Natural killer cell (primary cell): ENCODE measurements around the gene GALNT17. TPM values are rescaled to one million over a fixed set of nuclear protein-coding genes. Genes with fewer than 3 reads are reported as not detected.

Experiments
- ATAC-seq, 3 donors: fragments of 150-1000 bp in 2 of 3; fragments of 200-7000 bp in 1 of 3; cut with Tn5 transposase; 1 replicate in 1 of 3; 2 replicates in 2 of 3; pipeline ENCODE4 v1.10.0; 2021; ENCODE audit warnings: mild to moderate bottlenecking in 2 of 3, moderate library complexity in 2 of 3
- DNase-seq, 2 donors: peaks; one replicate each; pipeline versions ENCODE4 v3.0.0 to v3.0.0-alpha.2; 2013 to 2021; ENCODE audit warnings: mixed read lengths in 1 of 2
- H3K27ac ChIP-seq: one replicate; pipeline ENCODE4 v1.5.1; 2013; ENCODE audit warnings: mild to moderate bottlenecking, low read length
- H3K27me3 ChIP-seq: one replicate; pipeline ENCODE4 v1.6.1; 2013; ENCODE audit warnings: low read length; ENCODE audit not compliant: control insufficient read depth, insufficient read depth
- H3K36me3 ChIP-seq: one replicate; pipeline ENCODE4 v1.6.1; 2013; ENCODE audit warnings: low read length; ENCODE audit not compliant: control insufficient read depth, insufficient read depth
- H3K4me1 ChIP-seq: one replicate; pipeline ENCODE4 v1.6.1; 2013; ENCODE audit warnings: low read length; ENCODE audit not compliant: control insufficient read depth, insufficient read depth
- H3K4me3 ChIP-seq: one replicate; pipeline ENCODE4 v1.5.1; 2013; ENCODE audit warnings: low read length
- H3K9me3 ChIP-seq: one replicate; pipeline ENCODE4 v1.6.1; 2013; ENCODE audit warnings: low read length; ENCODE audit not compliant: control insufficient read depth, insufficient read depth
- H3K27ac Mint-ChIP-seq, 2 donors: one replicate each; pipeline ENCODE4 v1.8.0; 2022; ENCODE audit warnings: mild to moderate bottlenecking in 2 of 2, mixed read lengths in 2 of 2, moderate library complexity in 1 of 2
- H3K27me3 Mint-ChIP-seq, 2 donors: one replicate each; pipeline ENCODE4 v1.8.0; 2022; ENCODE audit warnings: low read depth in 2 of 2, mixed read lengths in 2 of 2
- H3K36me3 Mint-ChIP-seq: one replicate; pipeline ENCODE4 v1.8.0; 2022; ENCODE audit warnings: mixed read lengths
- H3K4me1 Mint-ChIP-seq, 2 donors: one replicate each; pipeline ENCODE4 v1.8.0; 2022; ENCODE audit warnings: mixed read lengths in 2 of 2
- H3K4me3 Mint-ChIP-seq: one replicate; pipeline ENCODE4 v1.8.0; 2022; ENCODE audit warnings: mild to moderate bottlenecking, moderate library complexity, mixed read lengths
- H3K9me3 Mint-ChIP-seq, 2 donors: one replicate each; pipeline ENCODE4 v1.8.0; 2022; ENCODE audit warnings: mixed read lengths in 2 of 2
- WGBS: methylation state at CpG from one replicate; pipeline ENCODE4 v1.1.7; 2013; ENCODE audit warnings: missing lambda C conversion rate; ENCODE audit not compliant: insufficient coverage; 5-methylcytosine and 5-hydroxymethylcytosine counted together
- intact Hi-C: fragments of 100-400 bp; cut with micrococcal nuclease; formaldehyde crosslinking; loops from one replicate; pipeline ENCODE4 v1.14.2; 2022
- total RNA-seq, 4 donors: library from RNA; stranded (reverse); fragments of 120-200 nt in 1 of 4; gene quantifications; one replicate each; pipeline versions ENCODE4 v1.2.3 to v1.2.4, GENCODE V29; 2013 to 2022
- TF ChIP-seq, protein P1 (sequence below): fragments of 200-600 bp; IDR thresholded peaks from one replicate; pipeline ENCODE4 v1.8.0; 2022; ENCODE audit warnings: antibody characterized with exemption

GALNT17 gene
- total RNA-seq, 3 donors from 2014 or later (not counting 1 experiment from before 2014, with no cell fraction given) = not detected

DNA sequence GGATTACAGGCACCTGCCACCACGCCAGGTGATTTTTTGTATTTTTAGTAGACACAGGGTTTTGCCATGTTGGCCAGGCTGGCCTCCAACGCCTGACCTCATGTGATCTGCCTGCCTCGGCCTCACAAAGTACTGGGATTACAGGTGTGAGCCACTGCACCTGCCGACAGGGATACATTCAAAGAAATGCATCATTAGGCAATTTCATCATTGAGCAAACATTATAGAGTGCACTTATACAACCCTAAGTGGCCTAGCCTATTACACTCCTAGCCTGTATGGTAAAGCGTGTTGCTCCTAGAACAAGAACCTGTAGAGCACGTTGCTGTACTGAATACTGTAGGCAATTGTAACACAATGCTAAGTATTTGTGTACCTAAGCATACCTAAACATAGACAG lies 350.3 kb downstream of the GALNT17 start:
- no peaks in the 10 kb centered on the region for H3K36me3 ChIP-seq
- peaks cover 3% of the 10 kb centered on the region for H3K9me3 ChIP-seq
- no peaks in the 10 kb centered on the region for H3K36me3 Mint-ChIP-seq
- no peak overlapping the region for H3K27ac Mint-ChIP-seq
- TF ChIP-seq, protein P1, sequence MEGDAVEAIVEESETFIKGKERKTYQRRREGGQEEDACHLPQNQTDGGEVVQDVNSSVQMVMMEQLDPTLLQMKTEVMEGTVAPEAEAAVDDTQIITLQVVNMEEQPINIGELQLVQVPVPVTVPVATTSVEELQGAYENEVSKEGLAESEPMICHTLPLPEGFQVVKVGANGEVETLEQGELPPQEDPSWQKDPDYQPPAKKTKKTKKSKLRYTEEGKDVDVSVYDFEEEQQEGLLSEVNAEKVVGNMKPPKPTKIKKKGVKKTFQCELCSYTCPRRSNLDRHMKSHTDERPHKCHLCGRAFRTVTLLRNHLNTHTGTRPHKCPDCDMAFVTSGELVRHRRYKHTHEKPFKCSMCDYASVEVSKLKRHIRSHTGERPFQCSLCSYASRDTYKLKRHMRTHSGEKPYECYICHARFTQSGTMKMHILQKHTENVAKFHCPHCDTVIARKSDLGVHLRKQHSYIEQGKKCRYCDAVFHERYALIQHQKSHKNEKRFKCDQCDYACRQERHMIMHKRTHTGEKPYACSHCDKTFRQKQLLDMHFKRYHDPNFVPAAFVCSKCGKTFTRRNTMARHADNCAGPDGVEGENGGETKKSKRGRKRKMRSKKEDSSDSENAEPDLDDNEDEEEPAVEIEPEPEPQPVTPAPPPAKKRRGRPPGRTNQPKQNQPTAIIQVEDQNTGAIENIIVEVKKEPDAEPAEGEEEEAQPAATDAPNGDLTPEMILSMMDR = no peak
- no peak overlapping the region for H3K4me3 Mint-ChIP-seq
- H3K27ac ChIP-seq = no peak overlapping the region
- peaks cover 2 to 8% of the 10 kb centered on the region in 2 donors for H3K9me3 Mint-ChIP-seq
- H3K4me3 ChIP-seq = no peak overlapping the region
- H3K4me1 Mint-ChIP-seq = no peaks in the 10 kb centered on the region
- no peaks in the 10 kb centered on the region for H3K27me3 ChIP-seq
- DNase-seq (no peak), ATAC-seq (no peak)
- H3K4me1 ChIP-seq = no peaks in the 10 kb centered on the region
- intact Hi-C loops = no loop called here
- no peaks in the 10 kb centered on the region for H3K27me3 Mint-ChIP-seq
- 85% methylated on average over 6 of the region's 6 CpGs for WGBS

DNA sequence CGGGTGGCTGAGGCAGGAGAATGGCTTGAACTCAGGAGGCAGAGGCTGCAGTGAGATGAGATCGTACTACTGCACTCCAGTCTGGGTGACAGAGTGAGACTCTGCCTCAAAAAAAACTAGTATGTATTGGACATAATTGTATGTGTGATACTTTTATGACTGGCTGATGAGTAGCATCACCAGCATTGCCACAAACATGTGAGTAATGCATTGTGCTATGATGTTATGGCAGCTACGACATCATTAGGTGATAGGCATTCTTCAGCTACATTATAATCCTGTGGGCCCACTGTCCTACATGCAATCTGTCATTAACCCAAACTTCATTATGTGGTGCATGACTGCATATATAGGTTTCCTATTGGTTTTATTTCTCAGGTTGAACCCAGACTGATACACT lies 352.4 kb downstream of the GALNT17 start:
- Histone ChIP-seq H3K4me3 (no peak overlapping the region), H3K4me1 (no peaks in the 10 kb centered on the region), H3K9me3 (no peaks in the 10 kb centered on the region), H3K27ac (no peak overlapping the region), H3K36me3 (no peaks in the 10 kb centered on the region), H3K27me3 (no peaks in the 10 kb centered on the region)
- TF ChIP-seq, protein P1 = no peak
- no peak overlapping the region for H3K4me3 Mint-ChIP-seq
- H3K36me3 Mint-ChIP-seq = no peaks in the 10 kb centered on the region
- no peak for DNase-seq
- H3K4me1 Mint-ChIP-seq = no peaks in the 10 kb centered on the region
- ATAC-seq = no peak
- intact Hi-C loops = no loop called here
- H3K9me3 Mint-ChIP-seq = peaks cover 2 to 12% of the 10 kb centered on the region in 2 donors
- 92% methylated on average over 3 of the region's 3 CpGs for WGBS
- no peak overlapping the region for H3K27ac Mint-ChIP-seq
- no peaks in the 10 kb centered on the region for H3K27me3 Mint-ChIP-seq

DNA sequence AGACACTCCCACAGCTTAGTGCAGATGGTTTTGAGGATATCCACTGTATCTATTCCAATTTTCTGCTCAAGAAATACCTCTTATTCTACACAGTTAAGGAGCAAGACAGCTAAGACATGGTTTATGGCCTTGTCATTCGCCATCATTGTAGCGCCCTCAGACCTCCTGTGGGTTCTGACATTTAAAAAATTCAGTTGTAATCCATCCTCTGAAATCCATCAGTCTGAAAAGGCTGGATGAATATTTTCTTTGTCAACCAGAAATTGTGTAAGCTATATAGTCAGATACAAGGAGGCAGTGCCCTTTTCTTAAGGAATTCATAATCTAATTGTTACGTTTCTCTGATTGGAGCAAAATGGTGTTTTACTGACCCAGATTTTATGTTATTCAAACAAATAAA lies 353.6 kb downstream of the GALNT17 start:
- Mint-ChIP-seq H3K9me3 (peaks cover 2 to 12% of the 10 kb centered on the region in 2 donors), H3K36me3 (no peaks in the 10 kb centered on the region), H3K4me1 (no peaks in the 10 kb centered on the region), H3K27ac (no peak overlapping the region), H3K27me3 (no peaks in the 10 kb centered on the region), H3K4me3 (no peak overlapping the region)
- 100% methylated on average over 3 of the region's 3 CpGs for WGBS
- ATAC-seq = no peak
- no peaks in the 10 kb centered on the region for H3K9me3 ChIP-seq
- H3K4me1 ChIP-seq = no peaks in the 10 kb centered on the region
- TF ChIP-seq, protein P1 = no peak
- no peak overlapping the region for H3K27ac ChIP-seq
- no peak for DNase-seq
- no peaks in the 10 kb centered on the region for H3K36me3 ChIP-seq
- no peak overlapping the region for H3K4me3 ChIP-seq
- intact Hi-C loops = no loop called here
- no peaks in the 10 kb centered on the region for H3K27me3 ChIP-seq

DNA sequence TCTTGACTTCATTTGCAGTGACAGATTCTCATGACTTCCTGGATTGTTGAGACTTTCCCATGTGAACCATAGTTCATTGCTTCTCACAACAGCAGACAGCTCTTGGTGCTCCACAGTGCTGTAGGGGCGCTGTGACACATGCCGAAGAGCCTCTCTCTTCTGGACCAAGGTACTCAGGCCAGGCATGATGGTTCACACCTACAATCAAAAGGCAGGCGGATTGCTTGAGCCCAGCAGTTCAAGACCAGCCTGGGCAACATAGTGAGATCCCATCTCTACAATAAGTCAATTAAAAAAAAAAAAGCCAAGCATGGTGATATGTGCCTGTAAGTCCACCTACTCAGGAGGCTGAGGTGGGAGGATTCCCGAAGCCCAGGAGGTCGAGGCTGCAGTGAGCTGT lies 354.5 kb downstream of the GALNT17 start:
- 80% methylated on average over 5 of the region's 5 CpGs for WGBS
- ATAC-seq (no peak), DNase-seq (no peak)
- Mint-ChIP-seq H3K9me3 (peaks cover 4 to 12% of the 10 kb centered on the region in 2 donors), H3K4me1 (no peaks in the 10 kb centered on the region), H3K36me3 (no peaks in the 10 kb centered on the region), H3K4me3 (no peak overlapping the region), H3K27ac (no peak overlapping the region), H3K27me3 (no peaks in the 10 kb centered on the region)
- TF ChIP-seq, protein P1 = no peak
- no peaks in the 10 kb centered on the region for H3K4me1 ChIP-seq
- H3K36me3 ChIP-seq = no peaks in the 10 kb centered on the region
- no peaks in the 10 kb centered on the region for H3K27me3 ChIP-seq
- intact Hi-C loops = no loop called here
- no peak overlapping the region for H3K4me3 ChIP-seq
- no peaks in the 10 kb centered on the region for H3K9me3 ChIP-seq
- H3K27ac ChIP-seq = no peak overlapping the region
